Liver (tissue), 3 donors: ENCODE results near the gene DTL.

Source experiments
- EGR1 ChIP-seq, 2 donors: IDR thresholded peaks; 2 replicates each; pipeline ENCODE4 v1.6.1; 2016 to 2018; ENCODE audit warnings: antibody characterized with exemption in 2 of 2, low read depth in 2 of 2
- GABPA ChIP-seq, 2 donors: IDR thresholded peaks in 1 of 2; conservative IDR thresholded peaks in 1 of 2; 2 replicates each; pipeline ENCODE4 v1.6.1; 2016; ENCODE audit warnings: antibody characterized with exemption in 2 of 2, mild to moderate bottlenecking in 1 of 2, moderate library complexity in 1 of 2
- JUND ChIP-seq, 2 donors: IDR thresholded peaks; 2 replicates each; pipeline ENCODE4 v1.6.1; 2016; ENCODE audit warnings: antibody characterized with exemption in 2 of 2
- RXRA ChIP-seq, 2 donors: IDR thresholded peaks; 2 replicates each; pipeline ENCODE4 v1.6.1; 2017 to 2018; ENCODE audit warnings: antibody characterized with exemption in 2 of 2, mild to moderate bottlenecking in 1 of 2
- SP1 ChIP-seq: IDR thresholded peaks from 2 replicates; pipeline ENCODE4 v1.6.1; 2018; ENCODE audit warnings: antibody characterized with exemption, mild to moderate bottlenecking
- TAF1 ChIP-seq: conservative IDR thresholded peaks from 2 replicates; pipeline ENCODE4 v1.6.1; 2016; ENCODE audit warnings: antibody characterized with exemption, mild to moderate bottlenecking
- YY1 ChIP-seq: IDR thresholded peaks from 2 replicates; pipeline ENCODE4 v1.6.1; 2016; ENCODE audit warnings: antibody characterized with exemption, mild to moderate bottlenecking
- TF ChIP-seq, protein P1 (sequence below): fragments of 150-350 bp; IDR thresholded peaks from 2 replicates; pipeline ENCODE4 v1.5.1; 2017; ENCODE audit warnings: improper control_type of control experiment, low read depth, low read length; ENCODE audit not compliant: missing input control
- TF ChIP-seq, protein P2 (sequence below): IDR thresholded peaks from 2 replicates; pipeline ENCODE4 v1.6.1; 2016; ENCODE audit warnings: antibody characterized with exemption
- TF ChIP-seq, protein P3 (sequence below): IDR thresholded peaks from 2 replicates; pipeline ENCODE4 v1.6.1; 2016; ENCODE audit warnings: antibody characterized with exemption, mild to moderate bottlenecking
- TF ChIP-seq, protein P4 (sequence below): IDR thresholded peaks from 2 replicates; pipeline ENCODE4 v1.6.1; 2016; ENCODE audit warnings: antibody characterized with exemption
- donor health status: healthy.
- donor health status: healthy.

DNA sequence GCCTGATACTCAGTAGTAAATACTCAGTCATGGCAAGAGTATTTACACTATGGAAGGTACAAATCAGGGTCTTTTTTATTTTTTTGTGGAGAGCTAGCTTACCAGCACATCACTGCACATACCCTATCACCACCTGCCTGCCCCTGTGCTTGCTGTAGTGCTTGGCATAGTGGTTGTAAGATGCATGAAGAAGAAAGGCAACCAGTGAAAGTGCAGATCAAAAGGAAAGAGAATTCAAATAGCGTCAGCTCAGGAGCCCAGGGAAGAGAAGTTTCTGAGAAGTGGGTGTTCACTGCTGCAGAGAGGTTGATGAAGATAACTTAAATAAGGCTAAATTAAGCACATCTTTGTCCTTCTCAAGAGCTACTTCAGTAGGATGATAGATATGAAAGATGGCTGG lies 76.0 kb downstream of the DTL start:
- TF ChIP-seq SP1 (no peak), YY1 (no peak), TAF1 (no peak), JUND (IDR thresholded peaks at IDR 0.05) (no peak), RXRA (IDR thresholded peaks at IDR 0.05) (no peak), GABPA (IDR thresholded peaks at IDR 0.05 in 1 of 2, conservative IDR thresholded peaks at IDR 0.05 in 1 of 2) (no peak), EGR1 (IDR thresholded peaks at IDR 0.05; ENCODE audit: low read depth in 2 of 2) (no peak)
- TF ChIP-seq, protein P1, sequence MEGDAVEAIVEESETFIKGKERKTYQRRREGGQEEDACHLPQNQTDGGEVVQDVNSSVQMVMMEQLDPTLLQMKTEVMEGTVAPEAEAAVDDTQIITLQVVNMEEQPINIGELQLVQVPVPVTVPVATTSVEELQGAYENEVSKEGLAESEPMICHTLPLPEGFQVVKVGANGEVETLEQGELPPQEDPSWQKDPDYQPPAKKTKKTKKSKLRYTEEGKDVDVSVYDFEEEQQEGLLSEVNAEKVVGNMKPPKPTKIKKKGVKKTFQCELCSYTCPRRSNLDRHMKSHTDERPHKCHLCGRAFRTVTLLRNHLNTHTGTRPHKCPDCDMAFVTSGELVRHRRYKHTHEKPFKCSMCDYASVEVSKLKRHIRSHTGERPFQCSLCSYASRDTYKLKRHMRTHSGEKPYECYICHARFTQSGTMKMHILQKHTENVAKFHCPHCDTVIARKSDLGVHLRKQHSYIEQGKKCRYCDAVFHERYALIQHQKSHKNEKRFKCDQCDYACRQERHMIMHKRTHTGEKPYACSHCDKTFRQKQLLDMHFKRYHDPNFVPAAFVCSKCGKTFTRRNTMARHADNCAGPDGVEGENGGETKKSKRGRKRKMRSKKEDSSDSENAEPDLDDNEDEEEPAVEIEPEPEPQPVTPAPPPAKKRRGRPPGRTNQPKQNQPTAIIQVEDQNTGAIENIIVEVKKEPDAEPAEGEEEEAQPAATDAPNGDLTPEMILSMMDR: no peak
- TF ChIP-seq, protein P2, sequence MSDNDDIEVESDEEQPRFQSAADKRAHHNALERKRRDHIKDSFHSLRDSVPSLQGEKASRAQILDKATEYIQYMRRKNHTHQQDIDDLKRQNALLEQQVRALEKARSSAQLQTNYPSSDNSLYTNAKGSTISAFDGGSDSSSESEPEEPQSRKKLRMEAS: no peak
- TF ChIP-seq, protein P3, sequence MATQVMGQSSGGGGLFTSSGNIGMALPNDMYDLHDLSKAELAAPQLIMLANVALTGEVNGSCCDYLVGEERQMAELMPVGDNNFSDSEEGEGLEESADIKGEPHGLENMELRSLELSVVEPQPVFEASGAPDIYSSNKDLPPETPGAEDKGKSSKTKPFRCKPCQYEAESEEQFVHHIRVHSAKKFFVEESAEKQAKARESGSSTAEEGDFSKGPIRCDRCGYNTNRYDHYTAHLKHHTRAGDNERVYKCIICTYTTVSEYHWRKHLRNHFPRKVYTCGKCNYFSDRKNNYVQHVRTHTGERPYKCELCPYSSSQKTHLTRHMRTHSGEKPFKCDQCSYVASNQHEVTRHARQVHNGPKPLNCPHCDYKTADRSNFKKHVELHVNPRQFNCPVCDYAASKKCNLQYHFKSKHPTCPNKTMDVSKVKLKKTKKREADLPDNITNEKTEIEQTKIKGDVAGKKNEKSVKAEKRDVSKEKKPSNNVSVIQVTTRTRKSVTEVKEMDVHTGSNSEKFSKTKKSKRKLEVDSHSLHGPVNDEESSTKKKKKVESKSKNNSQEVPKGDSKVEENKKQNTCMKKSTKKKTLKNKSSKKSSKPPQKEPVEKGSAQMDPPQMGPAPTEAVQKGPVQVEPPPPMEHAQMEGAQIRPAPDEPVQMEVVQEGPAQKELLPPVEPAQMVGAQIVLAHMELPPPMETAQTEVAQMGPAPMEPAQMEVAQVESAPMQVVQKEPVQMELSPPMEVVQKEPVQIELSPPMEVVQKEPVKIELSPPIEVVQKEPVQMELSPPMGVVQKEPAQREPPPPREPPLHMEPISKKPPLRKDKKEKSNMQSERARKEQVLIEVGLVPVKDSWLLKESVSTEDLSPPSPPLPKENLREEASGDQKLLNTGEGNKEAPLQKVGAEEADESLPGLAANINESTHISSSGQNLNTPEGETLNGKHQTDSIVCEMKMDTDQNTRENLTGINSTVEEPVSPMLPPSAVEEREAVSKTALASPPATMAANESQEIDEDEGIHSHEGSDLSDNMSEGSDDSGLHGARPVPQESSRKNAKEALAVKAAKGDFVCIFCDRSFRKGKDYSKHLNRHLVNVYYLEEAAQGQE: no peak
- TF ChIP-seq, protein P4, sequence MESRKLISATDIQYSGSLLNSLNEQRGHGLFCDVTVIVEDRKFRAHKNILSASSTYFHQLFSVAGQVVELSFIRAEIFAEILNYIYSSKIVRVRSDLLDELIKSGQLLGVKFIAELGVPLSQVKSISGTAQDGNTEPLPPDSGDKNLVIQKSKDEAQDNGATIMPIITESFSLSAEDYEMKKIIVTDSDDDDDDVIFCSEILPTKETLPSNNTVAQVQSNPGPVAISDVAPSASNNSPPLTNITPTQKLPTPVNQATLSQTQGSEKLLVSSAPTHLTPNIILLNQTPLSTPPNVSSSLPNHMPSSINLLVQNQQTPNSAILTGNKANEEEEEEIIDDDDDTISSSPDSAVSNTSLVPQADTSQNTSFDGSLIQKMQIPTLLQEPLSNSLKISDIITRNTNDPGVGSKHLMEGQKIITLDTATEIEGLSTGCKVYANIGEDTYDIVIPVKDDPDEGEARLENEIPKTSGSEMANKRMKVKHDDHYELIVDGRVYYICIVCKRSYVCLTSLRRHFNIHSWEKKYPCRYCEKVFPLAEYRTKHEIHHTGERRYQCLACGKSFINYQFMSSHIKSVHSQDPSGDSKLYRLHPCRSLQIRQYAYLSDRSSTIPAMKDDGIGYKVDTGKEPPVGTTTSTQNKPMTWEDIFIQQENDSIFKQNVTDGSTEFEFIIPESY: no peak
